Calu3 (cell line): Measurements from ENCODE around the gene KIF5A. TPM values are rescaled to one million over a fixed set of nuclear protein-coding genes. Genes with fewer than 3 reads are reported as not detected.

Experiments used
- BruUV-seq: library from RNA; stranded (reverse); fragments of 400-500 nt; replicated peaks from 2 replicates; lab custom pipeline; 2021; lab: Mats Ljungman, UMichigan
- CTCF ChIA-PET: fragments of 300-600 bp; sonication (Branson Sonifier 250); formaldehyde crosslinking; loops from one replicate; lab custom pipeline; 2022; ENCODE audit warnings: antibody characterized with exemption; lab: Charles Lee
- DNase-seq: peaks from one replicate; pipeline ENCODE4 v3.0.0; 2022
- H3K27ac Mint-ChIP-seq: one replicate; pipeline ENCODE4 v1.8.0; 2022; ENCODE audit warnings: mixed read lengths; ENCODE audit not compliant: unreplicated experiment
- H3K27me3 Mint-ChIP-seq: one replicate; pipeline ENCODE4 v1.8.0; 2022; ENCODE audit warnings: mixed read lengths; ENCODE audit not compliant: unreplicated experiment
- H3K36me3 Mint-ChIP-seq: one replicate; pipeline ENCODE4 v1.8.0; 2022; ENCODE audit warnings: mild to moderate bottlenecking, moderate library complexity, mixed read lengths; ENCODE audit not compliant: insufficient read depth, unreplicated experiment
- H3K4me1 Mint-ChIP-seq: one replicate; pipeline ENCODE4 v1.8.0; 2022; ENCODE audit warnings: mild to moderate bottlenecking, low read depth, mixed read lengths; ENCODE audit not compliant: unreplicated experiment
- H3K4me3 Mint-ChIP-seq: one replicate; pipeline ENCODE4 v1.8.0; 2022; ENCODE audit warnings: mild to moderate bottlenecking, low read depth, moderate library complexity, mixed read lengths; ENCODE audit not compliant: unreplicated experiment
- H3K9me3 Mint-ChIP-seq: one replicate; pipeline ENCODE4 v1.8.0; 2022; ENCODE audit warnings: low read depth, mixed read lengths; ENCODE audit not compliant: unreplicated experiment
- CTCF ChIP-seq: fragments of 200-600 bp; IDR thresholded peaks from one replicate; pipeline ENCODE4 v1.8.0; 2022; ENCODE audit warnings: antibody characterized with exemption; ENCODE audit not compliant: unreplicated experiment
- intact Hi-C: fragments of 100-400 bp; cut with micrococcal nuclease; formaldehyde crosslinking; loops from one replicate; pipeline ENCODE4 v1.10.0; 2022; ENCODE audit not compliant: unreplicated experiment
- total RNA-seq: library from RNA; stranded (reverse); gene quantifications from 2 replicates; pipeline ENCODE4 v1.2.3, GENCODE V29; 2022

The KIF5A gene
- total RNA-seq, 1 experiment from 2014 or later = not detected

GRCh38 chr12:57543581-57543980, 6.3 kb upstream of the KIF5A start:
- Mint-ChIP-seq H3K27ac (no peak overlapping the region), H3K36me3 (peaks cover 35% of the 10 kb centered on the region), H3K4me3 (no peak overlapping the region), H3K27me3 (peaks cover 11% of the 10 kb centered on the region), H3K4me1 (peaks cover 29% of the 10 kb centered on the region), H3K9me3 (no peaks in the 10 kb centered on the region)
- BruUV-seq = no TSS peak
- CTCF ChIA-PET = interaction anchor here (0.8 kb wide), 1 partner anchor 188 kb away, joined by 3 read pairs; no protein-coding TSS in a partner anchor
- no peak for DNase-seq
- TF ChIP-seq CTCF = no peak
- intact Hi-C loops = no loop called here

GRCh38 chr12:57545809-57546437, 3.9 kb upstream of the KIF5A start:
- CTCF ChIA-PET = interaction anchor here (0.7 to 1.8 kb wide), 5 partner anchors 25 to 87 kb away, joined by 3 to 10 read pairs (median 4); partner anchors contain the start of genes B4GALNT1 and DDIT3
- Mint-ChIP-seq H3K36me3 (peaks cover 30% of the 10 kb centered on the region), H3K4me3 (peak overlapping the region; percentile 98), H3K4me1 (peaks cover 33% of the 10 kb centered on the region), H3K27ac (peak overlapping the region; percentile 93), H3K9me3 (no peaks in the 10 kb centered on the region), H3K27me3 (peaks cover 35% of the 10 kb centered on the region)
- no peak for DNase-seq
- TF ChIP-seq CTCF = no peak
- intact Hi-C loops = no loop called here
- BruUV-seq = no TSS peak

GRCh38 chr12:57546438-57547287, 3.2 kb upstream of the KIF5A start, which contains the start of gene DCTN2:
Gene DCTN2, minus strand, starts transcription at chr12:57547192. Its CDS starts 129 bp downstream, at chr12:57547063.
- peak; percentile 97 for DNase-seq
- no TSS peak for BruUV-seq
- Mint-ChIP-seq H3K27ac (peak within 1 kb of the TSS; percentile 93), H3K4me3 (peak within 1 kb of the TSS; percentile 98), H3K4me1 (peaks cover 33% of the 10 kb centered on the region), H3K9me3 (no peaks in the 10 kb centered on the region), H3K27me3 (peaks cover 42% of the 10 kb centered on the region), H3K36me3 (peaks cover 30% of the 10 kb centered on the region)
- intact Hi-C loops = no loop called here
- CTCF ChIA-PET = interaction anchor here (0.7 to 1.8 kb wide), 5 partner anchors 26 to 86 kb away, joined by 3 to 10 read pairs (median 4); partner anchors contain the start of genes B4GALNT1 and DDIT3
- no peak for TF ChIP-seq CTCF

GRCh38 chr12:57547288-57548012, 2.4 kb upstream of the KIF5A start:
- DNase-seq = no peak
- H3K4me1 Mint-ChIP-seq = peaks cover 33% of the 10 kb centered on the region
- peak overlapping the region; percentile 93 for H3K27ac Mint-ChIP-seq
- H3K36me3 Mint-ChIP-seq = peaks cover 25% of the 10 kb centered on the region
- no peak for TF ChIP-seq CTCF
- TSS peak; percentile 73 for BruUV-seq
- intact Hi-C loops = no loop called here
- H3K4me3 Mint-ChIP-seq = peak overlapping the region; percentile 98
- no peaks in the 10 kb centered on the region for H3K9me3 Mint-ChIP-seq
- CTCF ChIA-PET = interaction anchor here (1.2 to 1.8 kb wide), 4 partner anchors 27 to 85 kb away, joined by 3 to 10 read pairs (median 4); partner anchors contain the start of genes B4GALNT1 and DDIT3
- H3K27me3 Mint-ChIP-seq = peaks cover 50% of the 10 kb centered on the region
